Rectal smooth muscle tissue (tissue), 1 donor: Measurements from ENCODE around the gene BTBD16.

ENCODE experiments used
- H3K27ac ChIP-seq: one replicate; pipeline ENCODE4 v1.7.0; 2013; ENCODE audit warnings: low read depth, low read length, inconsistent platforms
- H3K27me3 ChIP-seq: one replicate; pipeline ENCODE4 v1.7.0; 2013; ENCODE audit warnings: low read length; ENCODE audit not compliant: control insufficient read depth, insufficient read depth
- H3K36me3 ChIP-seq: one replicate; pipeline ENCODE4 v1.7.0; 2013; ENCODE audit warnings: low read length; ENCODE audit not compliant: control insufficient read depth, insufficient read depth
- H3K4me1 ChIP-seq: one replicate; pipeline ENCODE4 v1.7.0; 2013; ENCODE audit warnings: low read length; ENCODE audit not compliant: control insufficient read depth, insufficient read depth
- H3K4me3 ChIP-seq: one replicate; pipeline ENCODE4 v1.7.0; 2013; ENCODE audit warnings: low read length
- H3K9ac ChIP-seq: one replicate; pipeline ENCODE4 v1.7.0; 2013; ENCODE audit warnings: low read length

BTBD16 gene

GRCh38 chr10:122251459-122252255, 19.4 kb upstream of the BTBD16 start:
- peaks cover 11% of the 10 kb centered on the region for H3K36me3 ChIP-seq
- no peaks in the 10 kb centered on the region for H3K27me3 ChIP-seq
- no peaks in the 10 kb centered on the region for H3K4me1 ChIP-seq
- H3K4me3 ChIP-seq: no peak overlapping the region
- peak overlapping the region; percentile 24 for H3K27ac ChIP-seq
- H3K9ac ChIP-seq: no peak overlapping the region

- peak overlapping the region; percentile 19 for H3K27ac ChIP-seq
- peaks cover 3% of the 10 kb centered on the region for H3K4me1 ChIP-seq
- H3K4me3 ChIP-seq: no peak overlapping the region
- peaks cover 9% of the 10 kb centered on the region for H3K36me3 ChIP-seq
- no peak overlapping the region for H3K9ac ChIP-seq
- no peaks in the 10 kb centered on the region for H3K27me3 ChIP-seq
Observed at GRCh38 chr10:122252805-122253204, 18.3 kb upstream of the BTBD16 start.

GRCh38 chr10:122253605-122254004, 17.5 kb upstream of the BTBD16 start:
- Histone ChIP-seq H3K4me3 (no peak overlapping the region), H3K36me3 (peaks cover 9% of the 10 kb centered on the region), H3K27ac (no peak overlapping the region), H3K4me1 (peaks cover 4% of the 10 kb centered on the region), H3K27me3 (no peaks in the 10 kb centered on the region), H3K9ac (no peak overlapping the region)

GRCh38 chr10:122254831-122255230, 16.3 kb upstream of the BTBD16 start:
- Histone ChIP-seq H3K4me1 (peaks cover 6% of the 10 kb centered on the region), H3K4me3 (no peak overlapping the region), H3K27ac (no peak overlapping the region), H3K36me3 (peaks cover 2% of the 10 kb centered on the region), H3K27me3 (no peaks in the 10 kb centered on the region), H3K9ac (no peak overlapping the region)

GRCh38 chr10:122255509-122256301, 15.4 kb upstream of the BTBD16 start:
- H3K9ac ChIP-seq: no peak overlapping the region
- H3K4me1 ChIP-seq: peaks cover 6% of the 10 kb centered on the region
- H3K36me3 ChIP-seq: peaks cover 2% of the 10 kb centered on the region
- H3K27me3 ChIP-seq: no peaks in the 10 kb centered on the region
- H3K4me3 ChIP-seq: no peak overlapping the region
- H3K27ac ChIP-seq: no peak overlapping the region

GRCh38 chr10:122257041-122257440, 14.1 kb upstream of the BTBD16 start:
- no peak overlapping the region for H3K27ac ChIP-seq
- no peak overlapping the region for H3K4me3 ChIP-seq
- peaks cover 6% of the 10 kb centered on the region for H3K4me1 ChIP-seq
- H3K36me3 ChIP-seq: peaks cover 2% of the 10 kb centered on the region
- no peaks in the 10 kb centered on the region for H3K27me3 ChIP-seq
- no peak overlapping the region for H3K9ac ChIP-seq

GRCh38 chr10:122258136-122259074, 12.7 kb upstream of the BTBD16 start:
- Histone ChIP-seq H3K9ac (no peak overlapping the region), H3K4me1 (peaks cover 6% of the 10 kb centered on the region), H3K36me3 (peaks cover 2% of the 10 kb centered on the region), H3K4me3 (no peak overlapping the region), H3K27ac (peak overlapping the region; percentile 27), H3K27me3 (no peaks in the 10 kb centered on the region)

GRCh38 chr10:122259075-122259466, 12.0 kb upstream of the BTBD16 start:
- no peaks in the 10 kb centered on the region for H3K27me3 ChIP-seq
- no peak overlapping the region for H3K4me3 ChIP-seq
- H3K27ac ChIP-seq: no peak overlapping the region
- no peak overlapping the region for H3K9ac ChIP-seq
- peaks cover 6% of the 10 kb centered on the region for H3K4me1 ChIP-seq
- peaks cover 2% of the 10 kb centered on the region for H3K36me3 ChIP-seq

GRCh38 chr10:122261584-122261983, 9.5 kb upstream of the BTBD16 start:
- peaks cover 6% of the 10 kb centered on the region for H3K4me1 ChIP-seq
- H3K27ac ChIP-seq: no peak overlapping the region
- H3K27me3 ChIP-seq: no peaks in the 10 kb centered on the region
- no peaks in the 10 kb centered on the region for H3K36me3 ChIP-seq
- H3K9ac ChIP-seq: no peak overlapping the region
- H3K4me3 ChIP-seq: no peak overlapping the region

- no peaks in the 10 kb centered on the region for H3K27me3 ChIP-seq
- no peaks in the 10 kb centered on the region for H3K4me1 ChIP-seq
- no peak overlapping the region for H3K27ac ChIP-seq
Observed at GRCh38 chr10:122263971-122264370, 7.1 kb upstream of the BTBD16 start.

GRCh38 chr10:122264436-122264835, 6.7 kb upstream of the BTBD16 start:
- Histone ChIP-seq H3K4me1 (no peaks in the 10 kb centered on the region), H3K4me3 (no peak overlapping the region), H3K27ac (no peak overlapping the region)

More at GRCh38 chr10:122263971-122264370, 7.1 kb upstream of the BTBD16 start:
- no peak overlapping the region for H3K4me3 ChIP-seq
- H3K9ac ChIP-seq: no peak overlapping the region
- no peaks in the 10 kb centered on the region for H3K36me3 ChIP-seq

GRCh38 chr10:122264931-122265330, 6.2 kb upstream of the BTBD16 start:
- Histone ChIP-seq H3K27me3 (no peaks in the 10 kb centered on the region), H3K27ac (no peak overlapping the region), H3K9ac (no peak overlapping the region), H3K4me3 (no peak overlapping the region), H3K4me1 (no peaks in the 10 kb centered on the region), H3K36me3 (no peaks in the 10 kb centered on the region)

More at GRCh38 chr10:122264436-122264835, 6.7 kb upstream of the BTBD16 start:
- Histone ChIP-seq H3K9ac (no peak overlapping the region), H3K27me3 (no peaks in the 10 kb centered on the region), H3K36me3 (no peaks in the 10 kb centered on the region)
